Peyer's patch (tissue), 4 donors: ENCODE data around the gene LITAFD.

ENCODE experiments used
- POLR2A ChIP-seq, 2 donors: fragments of 450-650 bp; IDR thresholded peaks; one replicate each; pipeline ENCODE4 v1.5.1; 2017; ENCODE audit warnings: antibody characterized with exemption in 2 of 2, mild to moderate bottlenecking in 2 of 2, moderate library complexity in 2 of 2
- TF ChIP-seq, protein P1 (sequence below), 6 experiments: fragments of 450-650 bp in 4 of 6; fragments of 200-600 bp in 2 of 6; sonication (generic) in 1 of 6; IDR thresholded peaks; one replicate each; pipeline ENCODE4 v1.5.1; 2017 to 2019; ENCODE audit warnings: antibody characterized with exemption in 6 of 6, mild to moderate bottlenecking in 3 of 6, moderate library complexity in 1 of 6

GRCh38 chr16:8872071-8872470 is 10.1 kb upstream of the LITAFD start:
- TF ChIP-seq, protein P1, sequence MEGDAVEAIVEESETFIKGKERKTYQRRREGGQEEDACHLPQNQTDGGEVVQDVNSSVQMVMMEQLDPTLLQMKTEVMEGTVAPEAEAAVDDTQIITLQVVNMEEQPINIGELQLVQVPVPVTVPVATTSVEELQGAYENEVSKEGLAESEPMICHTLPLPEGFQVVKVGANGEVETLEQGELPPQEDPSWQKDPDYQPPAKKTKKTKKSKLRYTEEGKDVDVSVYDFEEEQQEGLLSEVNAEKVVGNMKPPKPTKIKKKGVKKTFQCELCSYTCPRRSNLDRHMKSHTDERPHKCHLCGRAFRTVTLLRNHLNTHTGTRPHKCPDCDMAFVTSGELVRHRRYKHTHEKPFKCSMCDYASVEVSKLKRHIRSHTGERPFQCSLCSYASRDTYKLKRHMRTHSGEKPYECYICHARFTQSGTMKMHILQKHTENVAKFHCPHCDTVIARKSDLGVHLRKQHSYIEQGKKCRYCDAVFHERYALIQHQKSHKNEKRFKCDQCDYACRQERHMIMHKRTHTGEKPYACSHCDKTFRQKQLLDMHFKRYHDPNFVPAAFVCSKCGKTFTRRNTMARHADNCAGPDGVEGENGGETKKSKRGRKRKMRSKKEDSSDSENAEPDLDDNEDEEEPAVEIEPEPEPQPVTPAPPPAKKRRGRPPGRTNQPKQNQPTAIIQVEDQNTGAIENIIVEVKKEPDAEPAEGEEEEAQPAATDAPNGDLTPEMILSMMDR (IDR thresholded peaks at IDR 0.05), result no peak
- no peak for TF ChIP-seq POLR2A (IDR thresholded peaks at IDR 0.05)
